IMR-90 (cell line): ENCODE measurements around the gene TOB2.

Experiments
- NFE2L2 ChIP-seq: fragments of 150-350 bp; IDR thresholded peaks from 2 replicates; pipeline ENCODE4 v1.6.1; 2016; ENCODE audit warnings: low read depth, mild to moderate bottlenecking, low read length
- POLR2A ChIP-seq: IDR thresholded peaks from 2 replicates; pipeline ENCODE4 v1.6.1; 2012; ENCODE audit warnings: mild to moderate bottlenecking, low read depth, low read length
- RCOR1 ChIP-seq: IDR thresholded peaks from 2 replicates; pipeline ENCODE4 v1.6.1; 2012; ENCODE audit warnings: mild to moderate bottlenecking, low read length, improper control_type of control experiment; ENCODE audit not compliant: insufficient replicate concordance
- RFX5 ChIP-seq: IDR thresholded peaks from 2 replicates; pipeline ENCODE4 v1.8.0; 2012; ENCODE audit warnings: low read depth, mild to moderate bottlenecking, low read length, moderate library complexity
- TF ChIP-seq, protein P1 (sequence below): conservative IDR thresholded peaks from 2 replicates; pipeline ENCODE4 v1.5.1; 2012; ENCODE audit warnings: mild to moderate bottlenecking, low read depth, low read length, improper control_type of control experiment

DNA sequence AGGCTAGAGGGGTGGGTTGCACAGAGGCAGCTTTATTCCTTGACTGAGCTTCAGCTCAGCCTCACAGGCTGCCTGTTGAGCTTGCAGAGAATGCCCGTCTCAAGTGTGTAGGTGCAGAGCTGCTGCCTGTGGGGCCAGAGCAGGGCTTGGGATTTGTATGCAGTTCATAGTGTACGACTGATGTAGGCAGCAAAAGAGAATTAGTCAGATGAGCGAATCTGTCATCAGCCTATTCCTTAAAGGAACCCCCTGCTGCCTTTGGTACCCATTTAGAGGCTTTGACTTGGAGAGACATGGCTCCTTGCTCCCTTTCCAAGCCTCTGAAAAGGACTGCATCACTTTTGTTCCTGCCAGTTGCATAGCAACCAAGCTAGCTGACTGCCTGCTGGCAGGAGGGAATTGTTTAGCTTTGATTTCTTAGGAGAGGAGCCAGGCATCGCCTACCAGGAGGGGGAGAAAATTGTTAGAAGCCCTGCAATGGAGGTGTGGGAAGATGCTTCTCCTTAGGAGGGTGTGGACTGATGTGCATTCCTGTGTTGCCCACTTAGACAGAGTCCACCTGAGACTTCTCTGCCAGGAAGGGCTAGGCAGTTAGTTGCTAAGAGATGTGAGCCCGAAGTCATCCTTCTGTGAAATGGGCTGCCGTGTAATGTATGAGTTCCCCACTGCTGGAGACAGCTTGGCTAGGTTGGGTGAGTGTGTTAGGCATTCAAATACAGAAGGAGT lies 33.2 kb upstream of the TOB2 start:
- TF ChIP-seq, protein P1, sequence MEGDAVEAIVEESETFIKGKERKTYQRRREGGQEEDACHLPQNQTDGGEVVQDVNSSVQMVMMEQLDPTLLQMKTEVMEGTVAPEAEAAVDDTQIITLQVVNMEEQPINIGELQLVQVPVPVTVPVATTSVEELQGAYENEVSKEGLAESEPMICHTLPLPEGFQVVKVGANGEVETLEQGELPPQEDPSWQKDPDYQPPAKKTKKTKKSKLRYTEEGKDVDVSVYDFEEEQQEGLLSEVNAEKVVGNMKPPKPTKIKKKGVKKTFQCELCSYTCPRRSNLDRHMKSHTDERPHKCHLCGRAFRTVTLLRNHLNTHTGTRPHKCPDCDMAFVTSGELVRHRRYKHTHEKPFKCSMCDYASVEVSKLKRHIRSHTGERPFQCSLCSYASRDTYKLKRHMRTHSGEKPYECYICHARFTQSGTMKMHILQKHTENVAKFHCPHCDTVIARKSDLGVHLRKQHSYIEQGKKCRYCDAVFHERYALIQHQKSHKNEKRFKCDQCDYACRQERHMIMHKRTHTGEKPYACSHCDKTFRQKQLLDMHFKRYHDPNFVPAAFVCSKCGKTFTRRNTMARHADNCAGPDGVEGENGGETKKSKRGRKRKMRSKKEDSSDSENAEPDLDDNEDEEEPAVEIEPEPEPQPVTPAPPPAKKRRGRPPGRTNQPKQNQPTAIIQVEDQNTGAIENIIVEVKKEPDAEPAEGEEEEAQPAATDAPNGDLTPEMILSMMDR: 0 out of 2 replicates have a peak, but pooled peaks have one; percentile 14
- TF ChIP-seq POLR2A (0 out of 2 replicates have a peak, but pooled peaks have one; percentile 32), NFE2L2 (no peak), RFX5 (no peak), RCOR1 (no peak)
